GOT3 (cell line): ENCODE data around the gene MYLK.
"Not testable (repeated sequence)": the region's sequence is repeated elsewhere in the genome, so short reads cannot be mapped to it uniquely, and the experiment has no call there.

Source experiments
- DNase-seq: peaks from one replicate; lab custom pipeline; 2025; ENCODE audit warnings: mixed read lengths; lab: John Stamatoyannopoulos, UW

The MYLK gene

DNA sequence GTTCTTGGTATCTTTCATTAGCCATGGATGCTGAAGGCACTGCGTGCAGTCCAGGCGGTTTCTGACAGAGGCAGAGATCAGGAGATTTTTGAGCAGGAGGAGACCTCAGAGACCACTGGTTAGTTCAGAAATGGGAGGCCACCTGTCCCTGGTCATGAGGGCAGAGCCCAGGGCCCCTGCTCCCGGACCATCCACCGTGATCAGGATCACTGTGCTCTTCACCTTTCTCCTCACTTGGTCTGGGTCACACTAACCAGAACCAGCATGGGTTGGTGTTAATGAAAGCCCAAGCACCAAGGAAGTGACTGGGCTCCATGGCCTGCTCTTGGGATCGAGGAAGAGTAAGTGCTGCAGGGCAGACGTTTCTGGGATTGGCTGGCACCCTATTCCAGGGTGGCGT lies 257.3 kb downstream of the MYLK start:
- DNase-seq = no peak

DNA sequence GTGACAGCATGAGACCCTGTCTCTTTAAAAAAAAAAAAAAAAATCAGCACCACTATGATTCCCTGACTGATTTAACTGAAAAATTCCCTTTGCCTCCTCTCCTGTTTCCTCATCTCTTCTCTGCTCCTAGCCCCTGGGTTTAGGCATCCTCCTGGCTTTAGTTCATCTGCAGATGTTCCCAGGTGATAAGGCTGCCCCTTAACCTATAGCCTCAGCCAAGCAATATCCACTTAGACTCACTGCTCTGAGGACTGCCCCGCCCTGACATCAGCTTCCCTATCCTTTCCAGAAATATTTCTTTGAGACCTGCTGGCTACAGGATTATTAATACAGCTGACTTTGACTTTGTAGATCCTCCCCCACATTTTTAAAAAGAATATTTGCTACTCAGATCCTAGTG lies 259.8 kb downstream of the MYLK start:
- DNase-seq = no peak

DNA sequence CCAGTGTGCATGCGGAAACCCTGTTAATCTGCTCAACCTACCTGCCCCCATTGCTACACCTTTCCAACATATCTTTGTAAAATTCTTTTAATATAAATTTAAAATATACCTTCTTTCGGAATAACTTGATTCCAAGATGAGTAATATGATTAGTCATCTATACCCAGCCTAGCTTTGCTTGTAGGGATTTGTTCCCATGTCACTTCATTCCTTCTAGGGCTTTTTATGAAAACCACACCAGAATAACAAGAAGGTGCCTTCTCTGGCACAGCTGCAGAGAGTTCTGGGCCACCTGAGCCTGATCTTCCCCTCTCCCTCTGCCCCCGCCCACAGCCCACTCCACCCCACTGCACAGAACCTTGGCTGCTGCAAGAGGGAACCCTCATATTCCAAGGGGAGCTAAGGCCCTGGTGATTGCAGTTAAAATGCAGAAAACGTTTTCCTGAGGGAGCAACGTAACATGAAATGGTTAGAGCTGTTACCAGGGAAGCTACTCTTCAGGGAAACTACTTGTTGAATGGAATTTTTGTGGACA lies 260.7 kb downstream of the MYLK start:
- no peak for DNase-seq

DNA sequence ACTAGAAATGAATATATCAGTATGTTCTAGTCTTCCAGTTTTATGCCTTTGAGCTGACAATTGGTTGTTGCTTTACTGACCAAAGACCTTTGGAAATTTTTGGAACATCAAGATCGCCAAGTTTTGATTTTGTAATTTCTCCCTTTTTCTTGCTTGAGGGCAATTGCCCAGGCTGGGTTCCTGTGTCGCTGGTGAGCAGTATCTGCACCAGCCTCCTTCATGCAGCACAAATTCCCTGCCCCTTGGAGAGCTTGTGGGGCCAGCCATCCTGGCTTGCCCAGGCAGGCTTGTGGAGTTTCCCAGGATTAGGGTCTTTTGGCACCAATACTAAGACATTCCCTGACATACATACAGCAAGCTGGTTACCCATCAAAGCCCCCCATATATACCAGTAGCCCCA lies 261.4 kb downstream of the MYLK start:
- DNase-seq = no peak

DNA sequence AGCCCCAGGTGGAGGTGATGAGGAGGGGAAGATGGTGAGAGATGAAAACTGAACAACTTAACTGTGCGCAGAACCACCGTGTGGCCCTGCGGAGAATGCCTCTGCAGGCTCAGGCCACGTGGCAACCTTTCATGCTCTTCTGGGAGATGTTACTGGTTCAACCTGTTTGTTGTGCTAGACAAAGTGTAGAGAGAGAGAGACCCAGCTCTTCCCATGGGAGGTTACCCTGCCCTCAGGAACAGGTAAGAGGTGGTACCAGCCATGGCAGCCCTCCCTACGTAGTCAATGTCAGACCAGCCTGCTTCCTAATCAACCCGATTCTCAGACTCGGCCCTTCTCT lies 262.3 kb downstream of the MYLK start:
- DNase-seq = no peak

DNA sequence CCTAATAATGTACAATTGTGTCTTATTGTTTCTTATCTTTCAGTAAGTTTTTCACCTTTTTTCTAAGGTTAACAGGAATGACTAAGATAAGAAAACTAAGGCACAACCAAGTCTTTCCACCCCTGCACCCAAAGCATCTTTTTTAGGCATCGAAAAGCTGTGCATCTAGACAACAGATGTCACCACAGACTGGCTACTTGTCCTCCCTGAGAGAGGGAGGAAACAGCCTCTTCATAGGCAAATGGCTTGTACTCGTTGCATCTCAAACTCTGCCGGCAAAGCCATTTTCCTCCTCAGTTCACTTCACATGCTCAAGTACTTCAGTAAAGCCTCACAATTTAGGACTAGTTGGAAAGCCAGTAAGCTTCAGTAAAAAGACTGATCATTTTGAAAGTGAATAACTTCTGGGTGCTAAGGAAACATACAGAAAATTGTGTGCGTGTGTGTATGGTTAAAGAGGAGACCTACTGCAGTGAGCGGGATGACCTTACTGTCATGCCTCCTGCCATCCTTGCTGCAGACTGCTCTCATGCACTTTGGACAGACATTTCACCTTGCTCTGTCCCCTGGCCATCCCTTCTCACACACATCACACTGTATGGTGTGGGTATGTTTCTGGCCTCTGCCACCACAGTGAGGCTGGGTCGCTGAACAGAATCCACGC lies 262.8 kb downstream of the MYLK start:
- DNase-seq = no peak

DNA sequence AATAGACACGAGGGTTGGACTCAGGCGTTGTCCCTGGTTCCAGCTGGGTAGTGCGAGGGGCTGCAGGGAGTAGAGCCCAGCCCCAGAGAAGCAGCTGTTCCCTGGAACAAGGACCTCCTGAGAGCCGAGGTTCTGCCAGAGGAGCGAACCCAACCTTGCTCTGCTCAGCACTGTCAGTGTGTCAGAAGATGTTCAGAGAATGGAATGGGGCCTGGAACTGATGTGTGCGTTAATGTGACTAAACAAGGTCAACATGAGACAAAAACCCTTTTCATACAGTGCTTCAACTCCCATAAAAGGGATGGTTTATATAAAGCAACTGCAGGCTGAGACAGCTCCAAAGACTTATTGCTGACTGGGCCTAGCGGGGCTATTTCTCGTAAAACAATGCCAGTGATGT lies 263.8 kb downstream of the MYLK start:
- no peak for DNase-seq

DNA sequence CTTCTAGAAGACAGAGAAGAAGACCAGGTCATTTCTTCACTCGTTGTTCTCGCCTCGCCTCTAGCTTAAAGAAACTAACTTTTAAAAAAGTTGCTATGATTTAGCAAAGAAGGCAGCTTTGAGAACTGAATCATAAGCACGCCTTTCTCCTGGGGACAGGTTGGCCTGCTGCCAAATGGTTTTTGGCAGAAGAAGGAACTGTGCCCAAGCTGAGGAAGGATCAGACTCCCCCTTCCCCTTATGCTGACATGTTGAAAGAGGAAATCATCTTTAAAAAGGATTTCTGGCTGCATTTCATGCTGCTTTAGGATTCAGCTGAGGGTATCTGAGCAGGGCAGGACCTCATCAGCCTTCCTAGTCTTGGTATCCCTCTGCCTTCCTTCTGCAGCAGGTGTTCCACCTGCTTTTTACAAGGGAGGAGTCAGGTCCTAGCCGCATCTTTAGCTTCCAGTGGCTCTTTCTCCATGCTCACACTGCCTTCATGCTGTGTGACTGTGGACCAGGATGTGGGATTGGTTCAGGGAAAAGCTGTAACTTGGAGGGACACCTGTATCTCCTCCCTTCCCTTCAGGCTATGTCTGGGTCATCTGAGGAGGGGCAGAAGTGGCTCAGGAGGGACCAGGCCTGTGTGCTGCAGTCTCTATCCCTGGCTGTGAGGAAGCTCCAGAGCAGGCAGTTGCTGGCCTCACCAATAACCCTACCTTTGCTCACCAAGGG lies 265.2 kb downstream of the MYLK start:
- no peak for DNase-seq

DNA sequence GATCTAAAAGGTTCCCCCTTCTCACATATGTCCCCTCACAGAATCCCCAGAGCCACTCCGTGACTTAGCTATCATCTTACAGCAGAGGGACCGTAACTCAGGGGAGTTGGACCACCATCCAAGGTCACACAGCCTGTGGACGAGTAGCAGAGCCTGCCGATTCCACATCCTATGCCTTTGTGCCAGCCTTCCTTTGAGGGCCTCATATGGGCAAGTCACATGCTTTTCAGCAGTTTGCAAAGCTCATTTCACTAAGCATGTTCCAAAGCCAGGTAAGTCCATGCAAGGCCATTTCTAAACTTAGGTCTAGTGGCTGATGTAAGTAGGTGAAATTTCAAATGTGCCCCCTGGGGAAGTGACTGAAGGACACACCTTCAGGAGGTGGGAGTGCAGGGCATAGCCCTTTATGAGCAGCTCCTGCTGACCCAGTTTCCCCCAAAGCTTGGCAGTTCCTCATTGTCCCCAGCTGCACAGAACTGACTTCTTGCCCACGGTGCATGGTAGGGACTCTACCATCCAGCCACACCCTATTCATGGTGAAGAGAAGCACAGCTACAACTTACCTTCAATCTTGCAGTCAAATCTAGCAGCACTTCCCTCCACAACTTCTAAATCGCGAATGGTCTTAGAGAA lies 265.9 kb downstream of the MYLK start:
- DNase-seq = no peak

DNA sequence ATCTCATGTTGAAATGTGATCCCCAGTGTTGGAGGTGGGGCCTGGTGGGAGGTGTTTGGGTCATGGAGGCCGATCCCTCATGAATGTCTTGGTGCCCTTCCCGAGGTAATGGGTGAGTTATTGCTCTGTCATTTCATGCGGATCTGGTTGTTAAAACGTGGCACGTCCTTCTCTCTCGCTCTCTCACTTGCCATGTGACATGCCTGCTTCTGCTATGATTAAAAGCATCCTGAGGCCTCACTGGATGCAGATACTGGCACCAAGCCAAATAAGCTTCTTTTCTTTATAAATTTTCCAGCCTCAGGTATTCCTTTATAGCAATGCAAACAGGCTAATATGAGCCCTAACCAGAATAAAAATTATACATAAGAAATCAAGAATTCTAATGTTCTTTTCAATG lies 267.5 kb downstream of the MYLK start:
- no peak for DNase-seq

DNA sequence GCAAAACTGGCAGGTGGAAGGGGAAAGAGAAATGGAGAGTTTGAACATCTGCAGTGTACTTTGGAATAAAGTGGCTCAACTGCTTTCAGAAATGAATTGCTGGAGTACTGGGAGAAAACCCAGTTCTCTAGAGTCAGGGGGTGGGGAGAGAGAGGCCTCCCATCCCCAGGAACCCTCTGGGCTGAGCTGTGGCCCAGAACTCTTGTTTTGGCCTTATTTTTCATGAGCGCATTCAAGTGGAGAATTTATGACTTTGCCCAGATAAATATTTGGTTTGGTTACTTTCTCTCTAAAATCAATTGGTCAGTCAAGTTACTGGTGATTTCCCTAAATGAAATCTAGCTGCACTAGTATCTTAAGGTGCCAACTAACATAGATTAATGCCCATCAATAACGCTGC lies 270.6 kb downstream of the MYLK start:
- no peak for DNase-seq

DNA sequence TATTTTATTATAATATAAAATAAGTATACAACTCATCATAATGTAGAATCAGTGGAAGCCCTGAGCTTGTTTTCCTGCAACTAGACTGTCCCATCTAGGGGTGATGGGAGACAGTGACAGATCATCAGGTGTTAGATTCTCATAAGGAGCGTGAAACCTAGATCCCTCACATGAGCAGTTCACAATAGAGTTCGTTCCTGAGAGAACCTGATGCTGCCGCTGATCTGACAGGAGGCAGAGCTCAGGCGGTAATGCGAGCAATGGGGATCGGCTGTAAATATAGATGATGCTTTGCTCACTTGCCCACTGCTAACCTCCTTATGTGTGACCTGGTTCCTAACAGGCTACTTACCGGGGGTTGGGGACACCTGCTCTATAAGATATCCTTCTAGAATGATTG lies 272.5 kb downstream of the MYLK start:
- DNase-seq = not testable (repeated sequence)

DNA sequence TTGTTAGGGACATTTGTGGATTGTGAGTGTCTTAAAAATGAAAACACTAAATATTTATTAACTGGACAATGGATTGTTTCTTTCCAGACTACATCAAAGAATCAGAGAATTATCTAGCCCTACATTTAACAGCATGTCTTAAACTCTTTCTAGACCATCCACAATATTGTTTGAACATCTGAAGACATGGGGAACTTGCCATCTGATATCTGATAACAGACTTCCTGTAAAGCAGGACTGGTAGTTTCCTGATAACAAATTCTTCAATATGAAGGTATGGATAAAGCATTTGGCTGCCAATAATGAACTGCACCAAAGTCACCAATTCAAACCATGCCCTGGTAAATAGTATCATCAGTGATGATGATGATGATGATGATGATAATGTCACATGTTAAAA lies 273.1 kb downstream of the MYLK start:
- no peak for DNase-seq

DNA sequence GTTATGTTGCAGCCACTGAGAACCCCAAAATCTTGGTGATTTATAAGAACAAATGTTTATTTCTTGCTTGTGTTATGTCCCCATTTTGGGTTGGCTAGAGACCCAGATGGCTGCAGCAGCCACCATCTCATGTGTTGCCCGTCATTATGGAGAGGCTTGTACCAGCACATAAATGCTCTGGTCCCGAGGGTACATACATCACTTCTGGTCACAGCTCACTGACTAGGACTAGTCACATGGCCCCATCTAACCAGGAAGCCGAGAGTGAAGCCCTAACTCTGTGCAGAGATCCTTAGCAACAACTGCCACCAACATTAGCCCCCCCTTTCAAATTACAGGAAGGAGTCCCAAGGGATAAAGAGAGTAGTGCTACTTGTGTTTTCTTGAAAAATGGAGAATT lies 273.8 kb downstream of the MYLK start:
- DNase-seq = no peak

DNA sequence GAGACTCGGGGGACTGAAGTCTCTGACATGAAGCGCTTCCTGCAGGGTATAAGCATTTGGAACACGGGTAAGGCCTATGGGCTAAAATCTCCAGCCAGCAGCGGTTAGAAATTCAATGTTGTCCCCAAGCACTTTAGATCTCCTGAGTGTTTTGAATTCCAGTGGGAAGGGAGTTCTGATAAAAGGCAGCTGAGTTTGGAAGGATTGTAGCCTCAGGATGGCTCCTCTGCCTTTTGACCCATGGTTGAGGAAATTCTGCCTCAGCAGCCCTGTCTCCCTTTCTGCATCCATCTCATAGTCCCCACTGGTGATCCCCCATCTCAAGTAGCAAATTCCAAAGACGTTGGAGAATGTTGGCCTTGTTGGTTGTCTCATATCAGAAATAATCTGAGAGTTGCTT lies 275.1 kb downstream of the MYLK start:
- DNase-seq = no peak

DNA sequence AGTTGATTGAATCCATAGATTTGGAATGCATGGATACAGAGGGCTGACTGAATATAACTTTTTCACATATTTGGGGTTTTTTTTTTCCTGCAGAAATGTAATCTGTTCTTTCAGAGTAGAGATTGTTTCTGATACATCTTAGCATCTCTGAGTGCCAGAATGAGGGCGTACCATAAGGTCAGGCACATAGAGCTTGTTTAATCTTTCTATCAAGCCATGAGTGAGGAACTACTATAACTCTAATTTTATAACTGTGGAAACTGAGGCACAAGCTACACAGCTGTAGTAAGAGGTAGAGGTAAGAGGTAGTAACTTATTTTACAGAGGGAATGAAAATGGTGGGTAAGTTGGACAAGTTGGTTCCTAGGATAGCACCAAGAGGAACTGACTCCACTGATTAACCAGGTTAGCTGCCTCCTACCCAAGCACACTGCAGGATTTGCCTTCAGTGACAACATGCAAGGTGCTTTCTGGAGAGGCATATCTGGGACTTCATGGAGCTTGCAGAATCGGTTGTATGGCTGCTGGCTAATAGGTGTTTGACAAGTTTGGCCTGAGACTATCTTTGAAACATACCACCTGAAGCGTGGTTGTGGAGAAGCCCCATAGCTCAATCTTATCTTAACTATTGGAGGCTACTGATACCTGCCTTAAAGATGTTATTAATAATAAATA lies 275.7 kb downstream of the MYLK start:
- no peak for DNase-seq

DNA sequence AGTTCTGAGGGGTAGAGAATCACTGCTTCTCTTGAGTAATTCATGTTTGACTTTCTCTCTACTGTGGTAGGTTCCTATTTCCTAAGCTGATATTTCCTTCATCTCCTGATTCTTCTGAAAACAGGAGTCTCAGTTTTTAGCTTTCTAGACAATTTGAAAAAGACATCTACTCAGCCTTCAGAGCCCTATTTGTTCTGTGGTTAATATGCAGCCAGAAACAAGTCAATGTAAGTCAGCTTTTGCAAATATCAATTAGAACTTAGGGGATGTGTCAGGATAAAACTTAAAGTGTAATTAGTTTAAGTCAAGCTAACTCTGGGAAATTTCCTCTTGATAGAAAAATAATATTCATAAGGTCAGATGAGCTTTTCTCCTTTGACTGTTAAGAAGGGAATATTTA lies 277.6 kb downstream of the MYLK start:
- DNase-seq = no peak

DNA sequence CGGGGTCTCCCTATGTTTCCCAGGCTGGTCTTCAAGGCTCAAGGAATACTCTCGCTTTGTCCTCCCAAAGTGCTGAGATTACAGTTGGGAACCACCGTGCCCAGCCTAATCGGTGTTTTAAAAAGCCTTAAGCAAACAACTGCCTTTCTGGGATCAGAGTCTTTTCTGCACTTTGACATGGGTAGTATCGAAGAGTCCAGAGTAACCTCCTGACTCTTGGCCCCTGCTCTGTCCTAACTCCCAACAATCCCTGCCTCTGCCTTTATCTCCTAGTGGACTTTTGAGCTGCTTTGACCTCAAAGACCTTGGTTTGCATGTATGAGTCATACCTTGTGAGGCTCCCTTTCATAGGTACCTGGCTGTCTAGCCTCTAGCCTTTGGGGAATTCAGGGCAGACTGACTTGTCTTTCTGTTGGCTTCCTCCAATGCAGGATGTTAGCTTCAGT lies 278.3 kb downstream of the MYLK start:
- DNase-seq = no peak

DNA sequence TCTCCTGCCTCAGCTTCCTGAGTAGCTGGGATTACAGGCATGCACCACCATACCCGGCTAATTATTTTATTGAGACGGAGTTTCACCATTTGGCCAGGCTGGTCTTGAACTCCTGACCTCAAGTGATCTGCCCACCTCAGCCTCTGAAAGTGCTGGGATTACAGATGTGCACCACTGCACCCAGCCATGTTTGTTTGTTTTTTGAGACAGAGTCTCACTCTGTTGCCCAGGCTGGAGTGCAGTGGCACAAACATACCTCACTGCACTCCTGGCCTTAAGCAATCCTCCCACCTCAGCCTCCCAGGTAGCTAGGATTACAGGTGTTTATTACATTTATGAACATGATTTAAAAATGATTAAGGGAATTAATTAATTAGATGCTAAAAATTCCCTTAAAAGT lies 281.0 kb downstream of the MYLK start:
- DNase-seq = not testable (repeated sequence)

DNA sequence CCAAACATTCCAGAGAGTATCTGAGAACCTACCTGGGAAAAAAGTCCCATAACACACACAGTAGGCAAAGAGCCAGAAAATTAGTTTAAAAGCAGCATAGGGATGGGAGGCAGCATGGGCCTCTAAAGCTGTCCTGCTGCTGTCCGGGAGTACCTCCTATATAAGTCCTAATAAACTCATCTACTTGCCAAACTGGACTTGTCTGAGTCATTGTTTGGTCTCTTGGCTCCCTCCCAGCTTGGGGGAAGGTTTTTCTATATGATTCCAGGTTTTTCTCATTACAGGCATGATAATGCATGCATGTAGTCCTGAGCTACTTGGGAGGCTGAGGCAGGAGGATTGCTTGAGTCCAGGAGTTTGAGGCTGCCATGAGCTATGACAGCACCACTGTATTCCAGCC lies 281.8 kb downstream of the MYLK start:
- DNase-seq = no peak

DNA sequence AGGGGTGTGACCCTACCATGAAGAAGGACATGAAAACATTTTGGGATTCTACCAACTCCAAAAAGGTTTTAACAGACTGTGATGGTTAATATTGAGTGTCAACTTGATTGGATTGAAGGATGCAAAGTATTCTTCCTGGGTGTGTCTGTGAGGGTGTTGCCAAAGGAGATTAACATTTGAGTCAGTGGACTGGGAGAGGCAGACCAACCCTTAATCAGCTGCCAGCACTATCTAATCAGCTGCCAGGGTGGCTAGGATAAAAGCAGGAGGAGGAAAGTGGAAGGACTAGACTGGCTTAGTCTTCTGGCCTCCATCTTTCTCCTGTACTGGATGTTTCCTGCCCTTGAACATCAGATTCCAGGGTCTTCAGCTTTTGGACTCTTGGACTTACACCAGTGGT lies 283.3 kb downstream of the MYLK start:
- not testable (repeated sequence) for DNase-seq

DNA sequence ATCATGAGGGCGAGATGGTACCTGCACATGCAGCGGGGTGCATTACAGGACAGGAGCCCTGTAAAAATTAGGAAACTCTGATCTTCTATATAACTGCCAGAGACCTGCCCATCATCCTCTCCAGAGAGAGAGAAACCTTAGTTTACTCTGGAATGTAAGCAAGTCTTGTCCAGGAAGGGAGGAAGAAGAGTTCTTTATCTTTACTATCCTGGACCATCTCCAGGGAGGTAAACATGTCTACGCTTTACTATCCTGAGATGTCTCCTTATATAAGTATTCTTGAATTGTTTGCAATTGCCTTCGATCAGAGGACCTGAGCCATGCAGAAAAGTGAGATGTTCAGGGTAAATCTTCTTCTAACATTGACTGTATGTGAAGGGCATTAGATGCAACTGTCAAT lies 286.6 kb downstream of the MYLK start:
- no peak for DNase-seq
